GM18505 (cell line): ENCODE results near the gene LVRN.

Experiments used
- ATAC-seq: cut with Tn5 transposase; IDR thresholded peaks from one replicate; pipeline ENCODE4 v1.9.1; 2021; ENCODE audit not compliant: unreplicated experiment
- POLR2A ChIP-seq: IDR thresholded peaks from 4 replicates; pipeline ENCODE4 v1.6.1; 2011; ENCODE audit warnings: borderline replicate concordance; ENCODE audit not compliant: insufficient read depth, insufficient read length; ENCODE audit errors: extremely low read depth

LVRN gene

DNA sequence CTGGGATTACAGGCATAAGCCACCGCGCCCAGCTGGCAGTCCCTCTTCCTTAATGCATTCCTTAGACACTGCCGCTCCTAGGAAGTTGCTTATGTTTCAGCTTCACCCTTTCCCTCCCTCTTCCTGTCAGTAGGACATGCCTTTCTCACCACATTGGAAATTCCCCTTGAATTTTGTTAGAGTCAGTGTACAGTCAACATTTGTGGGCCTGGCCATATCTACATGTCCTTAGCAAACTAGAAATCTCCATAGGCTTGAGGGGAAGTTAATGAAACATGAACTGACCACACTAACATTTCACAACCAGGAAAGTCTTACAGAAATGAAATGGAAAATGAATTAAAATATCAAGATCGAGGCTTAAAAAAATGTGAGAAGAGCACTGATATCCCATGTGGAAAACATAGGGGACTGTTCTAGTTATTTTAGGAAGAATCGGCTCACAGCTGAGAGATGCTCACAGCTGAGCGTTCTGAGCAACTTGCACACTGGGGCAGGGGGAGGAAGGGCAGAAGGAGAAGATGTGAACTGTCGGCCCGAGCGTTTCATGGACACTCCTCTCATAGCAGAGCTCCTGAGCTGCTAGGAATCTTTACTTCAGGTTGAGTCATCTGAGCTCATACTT is 21.1 kb upstream of the LVRN start:
- no peak for TF ChIP-seq POLR2A
- no peak for ATAC-seq

DNA sequence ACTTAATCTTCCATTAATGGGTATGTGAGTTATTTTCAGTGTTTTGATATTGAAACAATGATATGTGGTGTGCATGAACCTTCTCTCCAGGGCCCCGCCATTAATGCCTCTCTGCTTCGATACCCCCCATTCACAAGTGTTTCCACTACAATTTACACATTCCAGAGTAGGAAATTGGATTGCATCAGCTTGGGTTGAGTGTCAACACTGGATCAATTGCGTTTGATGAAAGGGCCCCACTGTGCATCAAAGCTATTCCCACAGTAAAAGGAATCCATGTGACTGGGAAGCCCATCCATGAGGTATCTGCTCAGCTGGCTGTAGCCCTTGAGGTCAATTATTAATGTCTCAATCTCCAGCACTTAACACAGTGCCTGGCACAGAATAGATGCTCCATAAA is 17.8 kb upstream of the LVRN start:
- no peak for TF ChIP-seq POLR2A
- no peak for ATAC-seq

DNA sequence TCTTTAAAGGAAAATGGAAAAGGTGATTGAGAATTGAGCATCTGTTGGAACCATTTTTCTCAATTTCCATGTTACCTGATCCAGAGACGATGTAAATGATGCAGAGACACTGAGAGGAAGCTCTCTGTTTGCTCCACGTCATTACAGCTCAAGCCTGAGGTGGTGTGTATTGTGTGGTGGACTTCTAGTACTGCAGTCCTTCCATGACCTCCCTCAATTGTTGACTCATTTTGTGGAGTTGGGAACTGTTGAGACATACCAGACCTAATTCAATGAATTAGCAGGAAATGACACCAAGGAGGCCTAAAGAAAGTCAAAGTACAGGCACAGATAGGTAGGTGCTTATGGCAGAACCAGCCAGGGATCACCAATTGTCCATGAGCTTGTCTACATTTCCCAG is 15.6 kb upstream of the LVRN start:
- no peak for TF ChIP-seq POLR2A
- ATAC-seq = no peak

DNA sequence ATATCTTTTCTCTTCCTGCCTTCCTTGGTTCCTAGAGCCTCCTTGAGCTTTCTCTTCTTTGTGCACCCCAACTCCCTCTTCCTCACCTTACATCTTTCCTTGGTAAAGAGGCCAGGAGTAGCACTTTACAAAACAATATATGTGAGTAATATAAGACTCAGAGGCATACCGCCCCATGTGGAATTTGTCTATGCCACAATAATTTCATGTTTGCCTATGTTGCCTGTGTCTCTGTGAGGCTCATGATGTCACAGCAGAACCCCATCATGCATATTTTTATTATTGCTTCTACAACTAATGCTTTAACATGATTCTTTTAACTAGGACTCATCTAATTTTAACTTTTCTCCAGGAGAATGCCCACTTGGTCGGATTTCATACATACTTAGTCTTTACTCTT is 15.0 kb upstream of the LVRN start:
- no peak for ATAC-seq
- no peak for TF ChIP-seq POLR2A

DNA sequence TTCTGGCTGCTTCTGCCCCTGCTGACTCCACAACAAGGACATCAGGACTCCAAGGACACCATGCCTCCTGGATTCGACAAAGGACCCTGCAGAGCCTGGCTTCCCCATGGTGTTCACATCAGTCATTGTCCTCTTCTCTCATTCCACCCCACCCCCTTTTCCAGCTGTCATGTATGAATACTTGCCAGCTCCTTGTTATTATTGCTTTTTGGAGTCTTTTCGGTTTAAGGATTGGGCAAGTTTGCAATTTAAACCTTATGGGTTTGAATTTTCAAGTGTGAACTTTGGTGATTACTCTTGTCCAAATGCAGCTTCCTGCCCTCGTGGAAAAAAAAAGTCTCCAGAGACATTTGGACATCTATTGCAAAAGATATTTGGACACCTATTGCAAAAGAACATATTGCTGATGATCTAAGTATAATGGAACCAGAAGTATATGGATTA is 14.2 kb upstream of the LVRN start:
- TF ChIP-seq POLR2A = no peak
- no peak for ATAC-seq

DNA sequence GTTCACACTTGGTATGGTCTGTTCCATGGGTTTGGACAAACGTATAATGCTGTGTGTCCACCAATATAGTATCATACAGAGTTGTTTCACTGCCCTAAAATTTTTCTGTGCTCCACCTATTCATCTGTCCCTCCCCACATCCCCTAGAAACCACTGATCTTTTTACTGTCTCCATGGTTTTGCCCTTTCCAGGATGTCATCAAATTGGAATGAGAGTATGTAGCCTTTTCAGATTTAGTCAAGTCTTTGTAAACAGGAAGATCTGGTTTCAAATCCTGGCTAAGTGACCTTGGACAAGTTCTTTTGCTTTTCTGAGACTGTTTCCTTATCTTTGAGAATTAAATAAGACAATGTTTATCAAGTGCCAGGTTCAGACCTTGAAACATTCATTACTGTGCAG is 13.2 kb upstream of the LVRN start:
- no peak for ATAC-seq
- TF ChIP-seq POLR2A = no peak

DNA sequence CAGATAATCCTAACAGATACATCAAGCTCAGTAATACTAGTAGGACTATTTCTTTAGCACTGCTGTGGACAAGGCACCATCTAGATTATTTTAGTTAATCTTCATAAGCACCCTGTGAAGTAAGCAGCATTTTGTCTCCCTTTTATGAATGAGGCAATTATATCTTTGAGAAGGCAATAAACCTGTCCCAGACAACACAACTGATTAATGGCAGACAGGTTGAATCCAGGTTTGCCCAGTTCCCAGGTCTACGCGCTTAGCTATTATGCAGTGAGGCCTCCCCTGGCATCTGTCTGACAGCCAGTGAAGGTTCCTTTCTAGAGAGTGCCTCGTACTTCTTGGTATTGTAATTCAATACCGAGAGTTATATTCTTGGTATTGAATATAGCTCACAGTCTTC is 9.7 kb upstream of the LVRN start:
- no peak for ATAC-seq
- no peak for TF ChIP-seq POLR2A

DNA sequence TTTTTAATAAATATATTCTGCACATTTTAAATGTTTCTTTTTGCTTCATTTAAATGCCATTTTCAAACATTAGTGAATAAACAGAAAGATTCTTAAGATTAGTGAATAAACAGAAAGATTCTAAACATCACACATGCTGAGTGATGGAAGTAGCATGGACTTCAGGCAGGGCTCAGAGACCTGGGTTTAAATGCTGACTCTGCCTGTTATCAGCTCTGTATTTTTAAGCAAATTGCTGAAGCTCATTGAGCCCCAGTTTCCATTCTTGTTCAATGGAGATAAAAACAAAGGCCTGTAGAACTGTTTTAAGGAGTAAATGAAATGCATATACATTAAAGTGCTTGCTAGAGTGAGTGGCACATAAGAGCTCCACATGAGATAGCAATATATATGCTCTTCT is 8.1 kb upstream of the LVRN start:
- no peak for ATAC-seq
- no peak for TF ChIP-seq POLR2A

DNA sequence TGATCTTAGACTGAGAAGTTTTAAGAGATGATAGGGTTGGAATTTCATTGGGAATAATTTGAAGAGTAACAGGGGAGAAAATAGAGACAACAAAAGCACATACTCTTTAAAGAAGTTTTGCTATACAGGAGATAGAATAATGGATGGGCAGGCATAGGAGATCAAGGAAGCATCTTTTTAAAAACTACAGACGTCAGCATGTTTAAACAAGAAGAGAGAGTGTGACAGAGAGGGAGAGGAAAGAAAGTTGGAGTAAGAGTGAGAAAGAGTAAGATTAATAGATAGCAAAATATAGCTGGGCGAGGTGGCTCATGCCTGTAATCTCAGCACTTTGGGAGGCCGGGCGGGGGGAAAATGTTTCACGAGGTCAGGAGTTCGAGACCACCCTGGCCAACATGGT is 5.3 kb upstream of the LVRN start:
- TF ChIP-seq POLR2A = no peak
- no peak for ATAC-seq

DNA sequence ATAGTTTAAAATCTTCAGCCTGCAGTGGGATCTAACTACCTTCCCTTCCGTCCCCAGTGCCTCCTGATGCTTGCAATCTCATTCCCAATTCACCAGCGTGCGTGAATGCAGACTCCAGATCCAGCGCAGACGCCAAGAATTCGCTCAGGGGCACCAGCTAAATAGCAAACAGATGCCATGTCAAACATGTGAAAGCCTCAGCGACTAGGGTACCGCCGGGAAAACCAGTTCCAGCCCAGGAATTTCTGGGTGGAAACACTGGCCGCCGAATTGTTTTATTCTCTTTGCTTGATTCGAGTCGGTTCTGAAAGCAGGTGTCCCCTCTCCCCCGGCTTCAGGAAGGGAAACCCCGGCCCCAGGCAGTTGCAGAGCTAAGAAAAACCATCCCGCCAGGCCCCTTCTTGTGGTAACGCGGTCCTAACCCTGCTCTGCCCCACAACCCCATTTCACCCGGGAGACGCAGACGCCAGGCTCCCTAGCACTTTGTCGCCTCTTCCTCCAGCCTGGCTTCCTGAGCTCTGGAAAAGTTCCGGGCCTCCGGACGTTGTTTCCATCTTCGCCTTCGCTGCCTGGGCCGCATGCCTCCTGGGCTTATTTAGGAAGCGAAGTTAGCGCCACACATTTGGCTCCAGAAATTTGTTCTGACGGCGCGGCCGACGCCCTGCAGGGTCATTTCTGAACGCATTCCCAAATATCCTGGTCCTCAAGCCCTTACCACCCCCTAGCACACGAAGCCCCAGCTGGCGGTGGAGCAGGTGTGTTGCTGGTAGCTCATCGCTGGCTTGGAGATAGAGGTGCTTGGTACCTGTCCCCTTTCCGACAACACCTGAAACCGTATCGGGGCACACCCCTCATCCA is 665 bp upstream of the LVRN start:
- TF ChIP-seq POLR2A = no peak
- no peak for ATAC-seq

DNA sequence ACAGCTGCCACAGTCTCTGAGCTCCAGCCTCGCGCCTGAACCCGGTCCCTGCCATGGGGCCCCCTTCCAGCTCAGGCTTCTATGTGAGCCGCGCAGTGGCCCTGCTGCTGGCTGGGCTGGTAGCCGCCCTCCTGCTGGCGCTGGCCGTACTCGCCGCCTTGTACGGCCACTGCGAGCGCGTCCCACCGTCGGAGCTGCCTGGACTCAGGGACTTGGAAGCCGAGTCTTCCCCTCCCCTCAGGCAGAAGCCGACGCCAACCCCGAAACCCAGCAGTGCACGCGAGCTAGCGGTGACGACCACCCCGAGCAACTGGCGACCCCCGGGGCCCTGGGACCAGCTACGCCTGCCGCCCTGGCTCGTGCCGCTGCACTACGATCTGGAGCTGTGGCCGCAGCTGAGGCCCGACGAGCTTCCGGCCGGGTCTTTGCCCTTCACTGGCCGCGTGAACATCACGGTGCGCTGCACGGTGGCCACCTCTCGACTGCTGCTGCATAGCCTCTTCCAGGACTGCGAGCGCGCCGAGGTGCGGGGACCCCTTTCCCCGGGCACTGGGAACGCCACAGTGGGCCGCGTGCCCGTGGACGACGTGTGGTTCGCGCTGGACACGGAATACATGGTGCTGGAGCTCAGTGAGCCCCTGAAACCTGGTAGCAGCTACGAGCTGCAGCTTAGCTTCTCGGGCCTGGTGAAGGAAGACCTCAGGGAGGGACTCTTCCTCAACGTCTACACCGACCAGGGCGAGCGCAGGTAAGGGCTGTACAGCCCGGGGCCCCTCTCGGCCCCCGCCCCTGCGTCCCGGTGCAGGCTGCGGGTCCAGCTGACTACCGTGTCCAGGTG is 509 bp downstream of the LVRN start:
- ATAC-seq = no peak
- no peak for TF ChIP-seq POLR2A

DNA sequence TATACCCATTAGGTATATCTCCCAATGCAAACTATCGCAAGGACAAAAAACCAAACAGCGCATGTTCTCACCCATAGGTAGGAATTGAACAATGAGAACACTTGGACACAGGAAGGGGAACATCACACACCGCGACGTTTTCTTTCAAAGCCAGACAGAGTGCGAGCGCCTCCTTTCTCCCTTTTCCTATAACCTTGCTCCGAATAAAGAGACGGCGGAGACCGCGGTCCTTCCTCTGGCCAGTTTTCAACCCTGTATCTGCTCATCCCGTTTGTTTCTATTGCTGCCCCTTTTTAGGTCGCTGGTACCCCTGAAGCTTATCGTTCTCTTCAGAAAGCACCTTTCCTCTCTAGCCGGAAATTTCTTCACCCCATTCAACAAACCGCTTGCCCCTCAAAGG is 1.3 kb downstream of the LVRN start:
- no peak for TF ChIP-seq POLR2A

DNA sequence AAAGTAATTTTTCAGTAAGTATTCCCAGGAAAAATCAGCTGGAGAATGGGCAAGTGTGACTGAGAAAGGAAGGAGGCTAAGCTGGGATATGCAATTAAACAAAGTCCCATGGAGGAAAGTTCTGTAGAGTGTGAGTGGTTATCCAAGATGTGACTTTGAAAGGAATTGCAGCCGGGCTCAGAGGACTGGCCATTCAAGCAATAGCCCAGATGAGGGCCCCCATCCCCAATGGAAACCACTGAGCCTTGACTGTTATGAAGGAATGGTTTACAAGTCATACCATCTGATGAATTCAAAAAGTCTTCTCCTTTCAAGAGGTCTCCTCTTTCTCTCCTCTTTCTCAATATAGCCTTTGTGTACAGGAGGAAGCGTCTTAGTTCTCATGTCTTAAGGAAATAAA is 6.5 kb downstream of the LVRN start:
- no peak for ATAC-seq
- no peak for TF ChIP-seq POLR2A

More for the DNA sequence above, 1.3 kb downstream of the LVRN start:
- ATAC-seq = no peak
